Neural progenitor cell (in vitro differentiated cells): ENCODE measurements around the gene IRX2. TPM values are rescaled to one million over a fixed set of nuclear protein-coding genes. Genes with fewer than 3 reads are reported as not detected.

ENCODE experiments used
- DNase-seq: peaks from one replicate; pipeline ENCODE4 v3.0.0-alpha.2; 2016; ENCODE audit warnings: low spot score
- H2AFZ ChIP-seq: fragments of 200-600 bp; sonication (generic); replicated peaks from 2 replicates; pipeline ENCODE4 v1.6.1; 2016; ENCODE audit warnings: antibody characterized with exemption
- H3F3A ChIP-seq: fragments of 200-600 bp; sonication (generic); 2 replicates; pipeline ENCODE4 v1.6.1; 2016; ENCODE audit warnings: antibody characterized with exemption, low read depth
- H3K27ac ChIP-seq: fragments of 200-600 bp; sonication (generic); 2 replicates; pipeline ENCODE4 v1.5.1; 2016; ENCODE audit warnings: mild to moderate bottlenecking
- H3K27me3 ChIP-seq: fragments of 200-600 bp; sonication (generic); 2 replicates; pipeline ENCODE4 v1.6.1; 2016; ENCODE audit warnings: mild to moderate bottlenecking, moderate library complexity
- H3K36me3 ChIP-seq: fragments of 200-600 bp; sonication (generic); 2 replicates; pipeline ENCODE4 v1.5.1; 2016
- H3K4me1 ChIP-seq: fragments of 200-600 bp; sonication (generic); 2 replicates; pipeline ENCODE4 v1.6.1; 2016; ENCODE audit warnings: mixed run types
- H3K4me2 ChIP-seq: fragments of 200-600 bp; sonication (generic); 2 replicates; pipeline ENCODE4 v1.6.1; 2016
- H3K4me3 ChIP-seq: fragments of 200-600 bp; sonication (generic); 2 replicates; pipeline ENCODE4 v1.5.1; 2016
- H3K79me2 ChIP-seq: fragments of 200-600 bp; sonication (generic); 2 replicates; pipeline ENCODE4 v1.6.1; 2016; ENCODE audit warnings: low read depth
- H3K9ac ChIP-seq: fragments of 200-600 bp; sonication (generic); 2 replicates; pipeline ENCODE4 v1.6.1; 2016
- H3K9me3 ChIP-seq: fragments of 200-600 bp; sonication (generic); 2 replicates; pipeline ENCODE4 v1.5.1; 2016; ENCODE audit warnings: low read depth
- H4K20me1 ChIP-seq: fragments of 200-600 bp; sonication (generic); 2 replicates; pipeline ENCODE4 v1.6.1; 2016; ENCODE audit warnings: low read depth
- H3K27ac Mint-ChIP-seq: 3 replicates; pipeline ENCODE4 v1.8.0; 2021; ENCODE audit warnings: mixed read lengths
- H3K27me3 Mint-ChIP-seq: 2 replicates; pipeline ENCODE4 v1.8.0; 2022; ENCODE audit warnings: low read depth, mild to moderate bottlenecking, inconsistent platforms, moderate library complexity, mixed read lengths; ENCODE audit not compliant: insufficient read depth
- H3K36me3 Mint-ChIP-seq: 3 replicates; pipeline ENCODE4 v1.8.0; 2021; ENCODE audit warnings: mixed read lengths
- H3K4me1 Mint-ChIP-seq: 3 replicates; pipeline ENCODE4 v1.8.0; 2021; ENCODE audit warnings: mixed read lengths
- H3K4me3 Mint-ChIP-seq: 3 replicates; pipeline ENCODE4 v1.8.0; 2021; ENCODE audit warnings: mild to moderate bottlenecking, moderate library complexity, mixed read lengths
- H3K9me3 Mint-ChIP-seq: 3 replicates; pipeline ENCODE4 v1.8.0; 2020; ENCODE audit warnings: mixed read lengths
- EZH2 ChIP-seq: fragments of 200-600 bp; sonication (generic); IDR thresholded peaks from 2 replicates; pipeline ENCODE4 v1.6.1; 2017; ENCODE audit warnings: antibody characterized with exemption, mild to moderate bottlenecking, moderate library complexity
- EZH2phosphoT487 ChIP-seq: fragments of 200-600 bp; sonication (generic); IDR thresholded peaks from 2 replicates; pipeline ENCODE4 v1.6.1; 2017; ENCODE audit warnings: antibody characterized with exemption
- total RNA-seq: library from RNA; depleted of rRNA; stranded (reverse); fragments of >200 nt; gene quantifications from 2 replicates; pipeline ENCODE4 v1.2.3, GENCODE V29; 2015; ENCODE audit warnings: low replicate concordance
- TF ChIP-seq, protein P1 (sequence below): fragments of 200-600 bp; sonication (generic); IDR thresholded peaks from 2 replicates; pipeline ENCODE4 v1.5.1; 2017; ENCODE audit warnings: antibody characterized with exemption, mild to moderate bottlenecking

IRX2 gene
- total RNA-seq, 1 donor from 2014 or later, result 13.7 TPM

DNA sequence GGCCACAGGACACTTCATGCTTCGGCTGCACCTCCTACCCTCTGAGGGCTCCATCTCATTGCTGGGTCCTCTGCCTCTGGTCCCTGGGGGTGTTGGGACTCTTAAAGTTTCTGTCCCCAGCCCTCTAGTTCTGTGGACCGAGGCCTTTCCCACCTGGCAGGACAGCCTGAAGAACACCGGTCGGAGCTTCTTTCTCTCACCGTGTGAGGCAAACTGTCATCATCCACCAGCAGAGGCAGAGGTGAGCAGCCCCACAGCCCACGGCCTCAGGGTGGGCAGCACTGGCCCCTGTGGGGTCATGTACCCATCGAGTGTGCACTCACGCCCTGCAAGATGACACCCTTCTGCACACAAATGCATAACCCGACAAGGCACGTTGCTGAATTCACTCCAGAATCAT lies 49.9 kb downstream of the IRX2 start:
- H3K4me1 ChIP-seq, result no peaks in the 10 kb centered on the region
- H3K9ac ChIP-seq, result no peak overlapping the region
- H2AFZ ChIP-seq, result no peak overlapping the region
- H3K9me3 ChIP-seq, result no peaks in the 10 kb centered on the region
- TF ChIP-seq, protein P1, sequence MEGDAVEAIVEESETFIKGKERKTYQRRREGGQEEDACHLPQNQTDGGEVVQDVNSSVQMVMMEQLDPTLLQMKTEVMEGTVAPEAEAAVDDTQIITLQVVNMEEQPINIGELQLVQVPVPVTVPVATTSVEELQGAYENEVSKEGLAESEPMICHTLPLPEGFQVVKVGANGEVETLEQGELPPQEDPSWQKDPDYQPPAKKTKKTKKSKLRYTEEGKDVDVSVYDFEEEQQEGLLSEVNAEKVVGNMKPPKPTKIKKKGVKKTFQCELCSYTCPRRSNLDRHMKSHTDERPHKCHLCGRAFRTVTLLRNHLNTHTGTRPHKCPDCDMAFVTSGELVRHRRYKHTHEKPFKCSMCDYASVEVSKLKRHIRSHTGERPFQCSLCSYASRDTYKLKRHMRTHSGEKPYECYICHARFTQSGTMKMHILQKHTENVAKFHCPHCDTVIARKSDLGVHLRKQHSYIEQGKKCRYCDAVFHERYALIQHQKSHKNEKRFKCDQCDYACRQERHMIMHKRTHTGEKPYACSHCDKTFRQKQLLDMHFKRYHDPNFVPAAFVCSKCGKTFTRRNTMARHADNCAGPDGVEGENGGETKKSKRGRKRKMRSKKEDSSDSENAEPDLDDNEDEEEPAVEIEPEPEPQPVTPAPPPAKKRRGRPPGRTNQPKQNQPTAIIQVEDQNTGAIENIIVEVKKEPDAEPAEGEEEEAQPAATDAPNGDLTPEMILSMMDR, result peak; percentile 38
- TF ChIP-seq EZH2phosphoT487, result no peak
- no peak overlapping the region for H3K4me3 ChIP-seq
- H3K36me3 ChIP-seq, result no peaks in the 10 kb centered on the region
- no peak for DNase-seq
- Mint-ChIP-seq H3K36me3 (no peaks in the 10 kb centered on the region), H3K4me1 (peaks cover 10% of the 10 kb centered on the region), H3K4me3 (no peak overlapping the region), H3K27me3 (peaks cover 10% of the 10 kb centered on the region), H3K9me3 (peaks cover 9% of the 10 kb centered on the region), H3K27ac (peak overlapping the region; percentile 74)
- H3K79me2 ChIP-seq, result no peaks in the 10 kb centered on the region
- H3K27ac ChIP-seq, result no peak overlapping the region
- no peak overlapping the region for H3K4me2 ChIP-seq
- H3F3A ChIP-seq, result no peaks in the 10 kb centered on the region
- no peaks in the 10 kb centered on the region for H4K20me1 ChIP-seq
- H3K27me3 ChIP-seq, result no peaks in the 10 kb centered on the region

DNA sequence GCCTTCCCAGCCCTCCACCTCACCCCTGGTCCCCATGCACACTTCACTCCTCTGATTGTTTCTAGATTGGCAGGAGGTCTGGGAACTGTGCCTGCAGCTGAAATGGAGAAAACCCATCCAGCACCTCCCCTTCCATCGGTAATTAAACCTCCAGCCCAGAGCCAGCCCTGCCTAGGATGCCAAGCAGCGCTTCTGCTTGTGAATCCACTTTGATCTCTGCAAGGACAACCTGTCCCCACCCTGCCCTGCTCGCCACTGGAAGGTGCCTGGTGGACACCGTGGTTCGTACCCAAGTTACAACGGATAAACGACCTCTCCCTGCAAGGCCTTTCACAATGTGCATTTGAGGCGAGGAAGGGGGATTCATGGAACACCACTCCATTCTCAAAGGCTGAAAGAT lies 50.6 kb downstream of the IRX2 start:
- Histone ChIP-seq H3K9ac (no peak overlapping the region), H2AFZ (no peak overlapping the region), H3F3A (no peaks in the 10 kb centered on the region), H3K4me2 (no peak overlapping the region), H3K79me2 (no peaks in the 10 kb centered on the region), H3K4me1 (no peaks in the 10 kb centered on the region), H3K9me3 (no peaks in the 10 kb centered on the region), H3K27me3 (no peaks in the 10 kb centered on the region), H3K36me3 (no peaks in the 10 kb centered on the region), H4K20me1 (no peaks in the 10 kb centered on the region), H3K4me3 (no peak overlapping the region), H3K27ac (no peak overlapping the region)
- TF ChIP-seq EZH2phosphoT487 (no peak), EZH2 (no peak)
- TF ChIP-seq, protein P1, result no peak
- Mint-ChIP-seq H3K9me3 (peaks cover 13% of the 10 kb centered on the region), H3K27me3 (peaks cover 10% of the 10 kb centered on the region), H3K4me3 (no peak overlapping the region), H3K36me3 (no peaks in the 10 kb centered on the region), H3K27ac (no peak overlapping the region), H3K4me1 (peaks cover 13% of the 10 kb centered on the region)
- no peak for DNase-seq

DNA sequence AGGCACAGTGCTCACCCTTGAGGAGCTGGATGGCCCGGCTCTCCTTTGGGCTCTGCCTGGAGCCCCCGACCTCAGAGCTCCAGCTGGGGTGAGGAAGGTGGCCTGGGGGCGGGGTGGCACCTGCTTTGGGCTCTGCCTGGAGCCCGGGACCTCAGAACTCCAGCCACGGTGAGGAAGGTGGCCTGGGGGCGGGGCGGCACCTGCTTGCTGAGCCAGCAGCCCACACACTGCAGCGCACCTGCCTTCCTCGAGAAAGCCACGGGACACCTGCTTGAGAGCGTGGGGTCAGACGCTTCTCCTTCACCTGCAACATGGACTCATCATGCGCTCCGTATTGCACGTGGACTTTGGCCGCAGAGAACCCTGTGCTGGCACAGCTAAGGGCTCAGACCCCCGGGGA lies 51.8 kb downstream of the IRX2 start:
- Mint-ChIP-seq H3K27ac (no peak overlapping the region), H3K9me3 (peaks cover 16% of the 10 kb centered on the region), H3K36me3 (no peaks in the 10 kb centered on the region), H3K4me1 (peaks cover 17% of the 10 kb centered on the region), H3K4me3 (no peak overlapping the region), H3K27me3 (peaks cover 10% of the 10 kb centered on the region)
- H3K36me3 ChIP-seq, result no peaks in the 10 kb centered on the region
- no peak overlapping the region for H3K9ac ChIP-seq
- no peaks in the 10 kb centered on the region for H3K4me1 ChIP-seq
- no peak overlapping the region for H2AFZ ChIP-seq
- no peaks in the 10 kb centered on the region for H3F3A ChIP-seq
- TF ChIP-seq EZH2phosphoT487, result no peak
- no peak for TF ChIP-seq EZH2
- TF ChIP-seq, protein P1, result no peak
- H3K27ac ChIP-seq, result no peak overlapping the region
- H4K20me1 ChIP-seq, result no peaks in the 10 kb centered on the region
- DNase-seq, result no peak
- no peaks in the 10 kb centered on the region for H3K27me3 ChIP-seq
- no peak overlapping the region for H3K4me2 ChIP-seq
- no peak overlapping the region for H3K4me3 ChIP-seq
- H3K9me3 ChIP-seq, result no peaks in the 10 kb centered on the region
- no peaks in the 10 kb centered on the region for H3K79me2 ChIP-seq

DNA sequence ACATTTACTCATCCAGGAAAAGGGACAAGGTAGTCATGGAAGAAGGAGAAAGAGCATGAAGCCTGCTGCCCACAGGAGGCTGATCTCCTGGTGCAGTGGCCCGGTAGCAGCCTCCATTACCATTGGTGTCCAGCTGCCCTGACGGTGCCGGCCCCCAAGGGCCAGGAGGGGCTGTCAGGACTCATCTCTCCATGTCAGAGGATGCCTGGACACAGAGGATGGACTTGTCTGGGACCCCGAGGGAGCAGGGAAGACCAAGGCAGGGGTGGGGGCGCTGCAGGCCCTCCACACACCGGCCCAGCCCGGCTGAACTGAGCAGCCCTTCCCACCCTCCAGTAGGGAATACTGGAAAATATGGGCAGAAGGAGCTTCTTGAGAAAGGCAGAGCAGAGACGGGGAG lies 52.2 kb downstream of the IRX2 start:
- Mint-ChIP-seq H3K4me1 (peaks cover 17% of the 10 kb centered on the region), H3K36me3 (no peaks in the 10 kb centered on the region), H3K4me3 (no peak overlapping the region), H3K27me3 (peaks cover 10% of the 10 kb centered on the region), H3K27ac (peak overlapping the region; percentile 61), H3K9me3 (peaks cover 16% of the 10 kb centered on the region)
- no peaks in the 10 kb centered on the region for H3K4me1 ChIP-seq
- H3K4me2 ChIP-seq, result no peak overlapping the region
- H3K9me3 ChIP-seq, result no peaks in the 10 kb centered on the region
- TF ChIP-seq EZH2, result no peak
- TF ChIP-seq EZH2phosphoT487, result no peak
- TF ChIP-seq, protein P1, result no peak
- no peak overlapping the region for H3K4me3 ChIP-seq
- H3K79me2 ChIP-seq, result no peaks in the 10 kb centered on the region
- no peak overlapping the region for H3K9ac ChIP-seq
- DNase-seq, result no peak
- H3F3A ChIP-seq, result no peaks in the 10 kb centered on the region
- no peaks in the 10 kb centered on the region for H3K27me3 ChIP-seq
- H3K27ac ChIP-seq, result no peak overlapping the region
- H2AFZ ChIP-seq, result no peak overlapping the region
- H3K36me3 ChIP-seq, result no peaks in the 10 kb centered on the region
- no peaks in the 10 kb centered on the region for H4K20me1 ChIP-seq
